T-helper 17 cell (primary cell): Measurements from ENCODE around the gene VCL. TPM values are rescaled to one million over a fixed set of nuclear protein-coding genes. Genes with fewer than 3 reads are reported as not detected.

Source experiments
- ATAC-seq: fragments of 150-1000 bp; cut with Tn5 transposase; 2 replicates; pipeline ENCODE4 v1.10.0; 2021; ENCODE audit warnings: mild to moderate bottlenecking, moderate library complexity
- DNase-seq, 3 donors: peaks; one replicate each; pipeline versions ENCODE4 v3.0.0 to v3.0.0-alpha.2; 2020 to 2021
- H3K9me3 ChIP-seq: one replicate; pipeline ENCODE4 v1.7.0; 2013; ENCODE audit warnings: low read length, mild to moderate bottlenecking; ENCODE audit not compliant: control insufficient read depth, poor library complexity, severe bottlenecking
- H3K27ac Mint-ChIP-seq: one replicate; pipeline ENCODE4 v1.8.0; 2022; ENCODE audit warnings: mild to moderate bottlenecking, moderate library complexity, mixed read lengths
- H3K27me3 Mint-ChIP-seq: one replicate; pipeline ENCODE4 v1.8.0; 2022; ENCODE audit warnings: mixed read lengths
- H3K36me3 Mint-ChIP-seq: one replicate; pipeline ENCODE4 v1.8.0; 2022; ENCODE audit warnings: low read depth, mixed read lengths
- H3K4me1 Mint-ChIP-seq: one replicate; pipeline ENCODE4 v1.8.0; 2022; ENCODE audit warnings: mild to moderate bottlenecking, mixed read lengths
- H3K4me3 Mint-ChIP-seq: one replicate; pipeline ENCODE4 v1.8.0; 2022; ENCODE audit warnings: mild to moderate bottlenecking, moderate library complexity, mixed read lengths
- total RNA-seq, 4 donors: library from RNA in 2 of 4; stranded (reverse) in 2 of 4; gene quantifications; one replicate each; pipeline ENCODE4 v1.2.3 and lab custom pipeline; 2022 to 2026

Gene VCL
- total RNA-seq, 2 donors from 2014 or later = 79.1 to 245 TPM

GRCh38 chr10:73979809-73980433 is 18.0 kb upstream of the VCL start:
- ATAC-seq = no peak
- Mint-ChIP-seq H3K4me1 (peaks cover 16% of the 10 kb centered on the region), H3K27me3 (no peaks in the 10 kb centered on the region), H3K36me3 (no peaks in the 10 kb centered on the region), H3K4me3 (no peak overlapping the region), H3K27ac (no peak overlapping the region)
- no peaks in the 10 kb centered on the region for H3K9me3 ChIP-seq
- DNase-seq = no peak

DNA sequence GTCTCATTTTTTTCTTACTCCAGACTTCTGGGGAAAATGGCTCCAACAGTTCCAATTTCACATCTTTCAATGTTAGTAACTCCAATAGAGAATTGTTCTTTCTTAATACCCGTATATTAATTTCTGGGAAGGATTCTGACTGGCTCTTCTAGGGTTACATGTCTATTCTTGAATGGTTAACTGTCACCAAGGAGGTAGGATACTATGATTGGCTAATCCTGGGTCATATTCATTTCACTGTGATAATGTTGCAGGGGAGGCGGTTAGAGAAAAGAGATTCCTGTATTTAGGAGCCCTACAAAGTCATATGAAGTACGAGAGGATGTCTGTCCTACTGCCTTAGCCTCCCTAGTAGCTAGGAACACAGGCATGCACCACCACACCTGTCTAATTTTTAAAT is 16.1 kb upstream of the VCL start:
- H3K9me3 ChIP-seq = no peaks in the 10 kb centered on the region
- ATAC-seq (no peak), DNase-seq (no peak)
- no peaks in the 10 kb centered on the region for H3K27me3 Mint-ChIP-seq
- H3K27ac Mint-ChIP-seq = no peak overlapping the region
- peaks cover 17% of the 10 kb centered on the region for H3K4me1 Mint-ChIP-seq
- no peak overlapping the region for H3K4me3 Mint-ChIP-seq
- no peaks in the 10 kb centered on the region for H3K36me3 Mint-ChIP-seq

GRCh38 chr10:73983096-73984047 is 14.5 kb upstream of the VCL start:
- H3K4me1 Mint-ChIP-seq = peaks cover 17% of the 10 kb centered on the region
- DNase-seq (no peak), ATAC-seq (no peak)
- H3K4me3 Mint-ChIP-seq = no peak overlapping the region
- no peaks in the 10 kb centered on the region for H3K9me3 ChIP-seq
- H3K36me3 Mint-ChIP-seq = no peaks in the 10 kb centered on the region
- H3K27ac Mint-ChIP-seq = peak overlapping the region; percentile 49
- H3K27me3 Mint-ChIP-seq = no peaks in the 10 kb centered on the region

DNA sequence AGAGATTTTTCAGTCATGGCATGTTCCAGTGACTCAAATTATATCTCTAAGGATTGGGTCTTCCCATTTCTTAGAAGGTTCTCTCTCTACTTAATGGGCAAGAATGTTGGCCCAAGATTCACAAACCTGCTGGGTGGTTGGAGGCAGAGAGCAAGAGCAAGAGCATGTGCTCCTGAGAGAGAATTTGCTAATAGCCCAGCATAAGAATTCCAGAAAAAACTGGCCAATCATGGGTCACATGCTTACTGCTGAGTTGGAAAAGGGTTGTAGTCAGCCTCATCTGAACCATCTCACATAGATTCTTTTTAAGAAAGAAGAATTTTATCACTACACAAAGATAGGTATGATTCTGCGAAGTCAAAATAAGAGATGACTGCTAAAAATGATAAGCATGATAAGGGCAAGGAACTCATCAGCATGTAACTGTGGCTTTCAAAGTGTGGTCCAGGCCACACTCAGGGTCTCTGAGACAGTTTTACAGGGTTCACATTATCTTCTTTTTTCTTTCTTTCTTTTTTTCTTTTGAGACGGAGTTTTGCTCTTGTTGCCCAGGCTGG is 8.2 kb upstream of the VCL start:
- DNase-seq (no peak), ATAC-seq (no peak)
- Mint-ChIP-seq H3K4me1 (peaks cover 21% of the 10 kb centered on the region), H3K27me3 (no peaks in the 10 kb centered on the region), H3K36me3 (peaks cover 2% of the 10 kb centered on the region), H3K4me3 (no peak overlapping the region), H3K27ac (peak overlapping the region; percentile 11)
- no peaks in the 10 kb centered on the region for H3K9me3 ChIP-seq

- Mint-ChIP-seq H3K4me1 (peaks cover 31% of the 10 kb centered on the region), H3K27ac (peak overlapping the region; percentile 60), H3K4me3 (peak overlapping the region; percentile 50)
Measured at GRCh38 chr10:73991203-73991883, 6.6 kb upstream of the VCL start.

GRCh38 chr10:73991884-73992245 is 6.1 kb upstream of the VCL start:
- Mint-ChIP-seq H3K4me1 (peaks cover 28% of the 10 kb centered on the region), H3K27me3 (no peaks in the 10 kb centered on the region)
- peak; percentile 55 to 65 (median 61) for DNase-seq

More at GRCh38 chr10:73991203-73991883, 6.6 kb upstream of the VCL start:
- peak; percentile 3 for ATAC-seq
- Mint-ChIP-seq H3K27me3 (no peaks in the 10 kb centered on the region), H3K36me3 (peaks cover 2% of the 10 kb centered on the region)
- no peak for DNase-seq
- no peaks in the 10 kb centered on the region for H3K9me3 ChIP-seq

DNA sequence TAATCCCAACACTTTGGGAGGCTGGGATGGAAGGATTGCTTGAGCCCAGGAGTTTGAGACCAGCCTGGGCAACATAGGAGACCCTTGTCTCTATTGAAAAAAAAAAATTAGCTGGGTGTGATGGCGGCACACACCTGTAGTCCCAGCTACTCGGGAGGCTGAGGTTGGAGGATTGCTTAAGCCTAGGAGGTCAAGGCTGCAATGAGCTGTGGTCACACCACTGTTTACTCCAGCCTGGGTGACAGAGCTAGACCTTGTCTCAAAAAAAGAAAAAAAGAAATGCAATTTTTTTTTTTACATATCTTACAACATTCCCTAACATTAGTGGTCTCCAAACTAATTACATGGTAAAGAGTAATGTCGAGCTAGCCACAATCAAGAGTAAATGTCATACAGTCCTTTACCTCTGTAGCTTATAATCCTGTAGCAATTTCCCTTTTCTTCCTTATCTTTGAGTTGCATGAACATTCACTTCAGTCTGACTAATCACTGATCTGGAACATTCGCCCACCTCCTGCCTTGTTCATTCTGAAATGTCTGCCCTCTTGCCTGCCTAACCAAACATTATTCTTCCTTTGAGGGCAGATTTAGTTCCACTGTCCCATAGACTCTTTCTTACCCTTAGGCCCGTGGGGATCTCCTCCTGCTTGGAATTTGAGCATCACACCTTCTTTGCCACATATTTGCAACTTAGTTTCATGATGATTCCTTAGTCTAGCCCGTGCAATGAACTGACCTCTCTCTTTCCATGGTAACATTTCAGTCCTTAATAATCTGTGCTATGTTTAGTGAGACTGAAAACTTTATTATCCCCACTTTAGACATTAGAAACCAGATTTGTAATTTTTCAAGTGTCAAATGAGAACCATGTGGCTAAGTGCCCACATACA is 4.8 kb upstream of the VCL start:
- H3K9me3 ChIP-seq = no peaks in the 10 kb centered on the region
- peaks cover 4% of the 10 kb centered on the region for H3K36me3 Mint-ChIP-seq
- DNase-seq = no peak
- H3K27me3 Mint-ChIP-seq = no peaks in the 10 kb centered on the region
- no peak overlapping the region for H3K4me3 Mint-ChIP-seq
- peak overlapping the region; percentile 60 for H3K27ac Mint-ChIP-seq
- ATAC-seq = no peak
- H3K4me1 Mint-ChIP-seq = peaks cover 28% of the 10 kb centered on the region

More at GRCh38 chr10:73991884-73992245, 6.1 kb upstream of the VCL start:
- H3K4me3 Mint-ChIP-seq = peak overlapping the region; percentile 50
- peaks cover 2% of the 10 kb centered on the region for H3K36me3 Mint-ChIP-seq
- ATAC-seq = peak; percentile 100
- no peaks in the 10 kb centered on the region for H3K9me3 ChIP-seq
- peak overlapping the region; percentile 60 for H3K27ac Mint-ChIP-seq

DNA sequence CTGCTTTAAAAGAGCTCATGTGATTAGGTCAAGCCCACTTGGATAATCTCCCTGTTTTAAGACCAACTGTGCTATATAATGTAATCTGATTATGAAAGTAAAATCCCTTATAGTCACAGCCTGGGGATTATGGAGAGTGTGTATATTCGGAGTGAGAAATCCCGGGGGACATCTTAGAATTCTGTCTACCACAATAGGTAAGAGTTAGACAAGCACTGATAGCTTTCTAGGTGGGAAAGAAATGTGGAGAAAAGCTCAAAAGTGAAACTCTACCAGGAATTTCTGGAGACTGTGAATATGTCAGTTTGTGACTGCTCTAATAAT is 2.9 kb upstream of the VCL start:
- no peaks in the 10 kb centered on the region for H3K9me3 ChIP-seq
- peak overlapping the region; percentile 78 for H3K27ac Mint-ChIP-seq
- peaks cover 42% of the 10 kb centered on the region for H3K4me1 Mint-ChIP-seq
- H3K36me3 Mint-ChIP-seq = peaks cover 9% of the 10 kb centered on the region
- H3K27me3 Mint-ChIP-seq = no peaks in the 10 kb centered on the region
- no peak for DNase-seq
- ATAC-seq = no peak
- H3K4me3 Mint-ChIP-seq = peak overlapping the region; percentile 37

- Mint-ChIP-seq H3K4me3 (peak overlapping the region; percentile 99), H3K27me3 (no peaks in the 10 kb centered on the region), H3K36me3 (peaks cover 10% of the 10 kb centered on the region), H3K27ac (peak overlapping the region; percentile 98), H3K4me1 (peaks cover 52% of the 10 kb centered on the region)
- H3K9me3 ChIP-seq = no peaks in the 10 kb centered on the region
- DNase-seq (no peak), ATAC-seq (peak; percentile 74)
Measured at GRCh38 chr10:73997461-73997786, 492 bp upstream of the VCL start.

- no peaks in the 10 kb centered on the region for H3K9me3 ChIP-seq
- no peak for ATAC-seq
- no peak for DNase-seq
- peaks cover 10% of the 10 kb centered on the region for H3K36me3 Mint-ChIP-seq
- no peaks in the 10 kb centered on the region for H3K27me3 Mint-ChIP-seq
- peak overlapping the region; percentile 99 for H3K4me3 Mint-ChIP-seq
- H3K27ac Mint-ChIP-seq = peak overlapping the region; percentile 98
- H3K4me1 Mint-ChIP-seq = peaks cover 55% of the 10 kb centered on the region
Measured at GRCh38 chr10:73998623-73998928, 660 bp downstream of the VCL start.

- ATAC-seq = no peak
- Mint-ChIP-seq H3K27ac (peak overlapping the region; percentile 98), H3K4me3 (peak overlapping the region; percentile 99), H3K36me3 (peaks cover 10% of the 10 kb centered on the region), H3K27me3 (no peaks in the 10 kb centered on the region), H3K4me1 (peaks cover 55% of the 10 kb centered on the region)
- DNase-seq = peak in 1 of 3 donors; percentile 9
- no peaks in the 10 kb centered on the region for H3K9me3 ChIP-seq
Measured at GRCh38 chr10:73998929-73999691, 1.2 kb downstream of the VCL start.

DNA sequence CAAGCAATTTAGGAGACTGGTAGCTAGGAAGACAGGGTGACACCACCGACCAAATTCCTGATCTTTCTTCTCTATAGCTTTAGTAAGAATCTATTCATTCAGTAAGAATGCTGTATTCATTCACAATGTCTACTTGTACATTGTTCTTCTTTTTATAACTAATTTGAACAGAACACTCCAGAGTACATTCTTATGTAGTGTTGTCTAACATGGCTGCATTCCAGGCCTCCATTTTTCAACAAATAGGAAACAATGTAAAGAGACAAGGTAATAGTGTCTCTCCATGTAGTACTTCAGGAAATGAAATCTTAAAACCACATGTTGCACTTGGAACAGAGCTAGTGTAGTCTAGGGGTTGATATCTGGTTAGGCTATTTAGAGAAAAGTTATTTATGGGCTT is 1.8 kb downstream of the VCL start:
- no peak for ATAC-seq
- Mint-ChIP-seq H3K36me3 (peaks cover 10% of the 10 kb centered on the region), H3K27me3 (no peaks in the 10 kb centered on the region), H3K4me3 (peak overlapping the region; percentile 99), H3K27ac (peak overlapping the region; percentile 98), H3K4me1 (peaks cover 56% of the 10 kb centered on the region)
- H3K9me3 ChIP-seq = no peaks in the 10 kb centered on the region
- DNase-seq = no peak
